HG02763 (cell line): ENCODE results near the gene ANAPC16.
"Not testable (repeated sequence)": the region's sequence is repeated elsewhere in the genome, so short reads cannot be mapped to it uniquely, and the experiment has no call there.

Experiments used
- ATAC-seq: cut with Tn5 transposase; IDR thresholded peaks from one replicate; pipeline ENCODE4 v1.9.1; 2021; ENCODE audit warnings: mild to moderate bottlenecking, moderate library complexity; ENCODE audit not compliant: unreplicated experiment

The ANAPC16 gene

GRCh38 chr10:72261784-72262404 is 46.1 kb downstream of the ANAPC16 start:
- ATAC-seq, result no peak

- no peak for ATAC-seq
These were observed 47.9 kb downstream of the ANAPC16 start for GRCh38 chr10:72263613-72264241.

GRCh38 chr10:72264536-72264935 is 48.7 kb downstream of the ANAPC16 start:
- no peak for ATAC-seq

DNA sequence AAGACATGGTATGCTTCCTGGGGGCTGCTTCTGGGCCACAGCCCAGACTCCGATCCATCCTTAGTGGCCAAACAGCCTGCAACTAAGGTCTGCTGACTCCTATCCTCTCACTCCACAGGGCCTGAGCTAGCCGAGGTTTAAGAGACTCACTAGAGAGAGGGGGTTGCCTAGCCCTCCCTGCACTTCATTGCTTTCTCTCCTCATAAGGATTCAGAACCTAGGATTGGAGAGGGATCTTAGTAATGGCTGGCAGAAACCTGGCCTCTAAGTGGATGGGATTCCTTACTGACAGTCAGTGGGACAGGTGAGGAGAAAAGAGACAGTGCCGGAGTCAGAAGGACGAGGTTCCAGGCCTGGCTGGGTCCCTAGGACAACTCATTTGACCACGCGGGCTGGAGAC is 49.7 kb downstream of the ANAPC16 start:
- no peak for ATAC-seq

DNA sequence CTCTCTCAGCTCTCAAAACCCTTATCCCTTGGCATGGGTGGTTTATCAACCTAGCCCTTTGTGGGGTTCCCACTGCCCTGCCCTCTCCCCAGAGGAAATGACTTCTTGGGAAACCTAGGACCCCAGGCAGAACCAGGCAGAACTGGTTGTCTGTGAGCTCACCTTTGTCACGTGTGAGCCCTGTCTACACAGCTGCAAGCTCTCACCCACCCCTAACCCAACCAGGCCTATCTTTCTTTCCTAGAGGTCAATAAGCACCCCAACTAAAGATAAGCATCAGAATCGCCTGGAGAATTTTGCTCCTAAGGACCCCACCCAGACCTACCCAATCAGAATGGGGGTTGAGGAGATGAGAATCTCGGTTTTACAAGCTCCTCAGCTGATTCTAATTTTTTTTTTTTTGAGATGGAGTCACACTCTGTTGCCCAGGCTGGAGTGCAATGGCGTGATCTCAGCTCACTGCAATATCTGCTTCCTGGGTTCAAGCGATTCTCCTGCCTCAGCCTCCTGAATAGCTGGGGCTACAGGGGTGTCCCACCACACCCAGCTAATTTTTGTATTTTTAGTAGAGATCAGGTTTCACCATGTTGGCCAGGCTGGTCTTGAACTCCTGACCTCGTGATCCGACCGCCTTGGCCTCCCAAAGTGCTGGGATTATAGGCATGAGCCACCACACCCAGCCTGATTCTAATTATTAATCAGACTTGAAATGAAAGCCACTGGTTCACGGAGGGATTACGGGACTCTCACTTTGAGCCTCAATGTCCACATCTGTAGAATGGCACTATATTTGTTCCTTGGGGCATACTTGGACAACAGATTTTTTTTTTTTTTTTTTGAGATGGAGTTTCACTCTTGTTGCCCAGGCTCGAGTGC is 50.4 kb downstream of the ANAPC16 start:
- no peak for ATAC-seq

GRCh38 chr10:72267381-72267780 is 51.6 kb downstream of the ANAPC16 start:
- ATAC-seq, result no peak

DNA sequence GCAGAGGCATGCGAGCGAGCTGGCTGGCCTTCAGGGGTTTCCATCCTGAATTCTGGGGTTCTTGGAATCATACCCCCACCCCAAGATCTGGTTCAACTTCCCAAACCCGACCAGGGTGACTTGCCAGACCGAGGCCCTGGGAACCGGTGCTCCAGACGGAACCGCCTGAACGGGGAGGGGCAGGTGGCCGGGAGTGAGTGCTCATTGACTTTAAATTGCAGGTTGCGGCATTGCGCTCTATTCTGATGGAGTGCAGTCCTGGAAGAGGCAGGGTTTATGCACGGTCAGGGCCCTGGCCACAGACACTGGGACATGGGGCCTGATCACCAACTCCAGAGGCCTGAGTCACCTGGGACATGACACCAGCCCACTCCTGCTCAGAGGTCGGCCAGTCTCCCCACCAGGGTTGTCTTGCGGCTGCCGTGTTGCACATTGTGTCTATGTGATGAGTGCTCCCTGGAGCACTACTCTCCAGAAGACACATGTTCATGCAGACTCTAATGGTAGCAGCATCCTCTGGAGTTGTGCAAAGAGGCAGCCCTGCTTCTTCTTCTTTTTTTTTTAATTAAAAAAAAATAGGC is 52.1 kb downstream of the ANAPC16 start:
- ATAC-seq, result no peak

- not testable (repeated sequence) for ATAC-seq
These were observed 52.8 kb downstream of the ANAPC16 start for GRCh38 chr10:72268475-72269200.

- ATAC-seq, result no peak
These were observed 54.9 kb downstream of the ANAPC16 start for GRCh38 chr10:72270607-72271281.

GRCh38 chr10:72272689-72273409 is 57.0 kb downstream of the ANAPC16 start:
- no peak for ATAC-seq

DNA sequence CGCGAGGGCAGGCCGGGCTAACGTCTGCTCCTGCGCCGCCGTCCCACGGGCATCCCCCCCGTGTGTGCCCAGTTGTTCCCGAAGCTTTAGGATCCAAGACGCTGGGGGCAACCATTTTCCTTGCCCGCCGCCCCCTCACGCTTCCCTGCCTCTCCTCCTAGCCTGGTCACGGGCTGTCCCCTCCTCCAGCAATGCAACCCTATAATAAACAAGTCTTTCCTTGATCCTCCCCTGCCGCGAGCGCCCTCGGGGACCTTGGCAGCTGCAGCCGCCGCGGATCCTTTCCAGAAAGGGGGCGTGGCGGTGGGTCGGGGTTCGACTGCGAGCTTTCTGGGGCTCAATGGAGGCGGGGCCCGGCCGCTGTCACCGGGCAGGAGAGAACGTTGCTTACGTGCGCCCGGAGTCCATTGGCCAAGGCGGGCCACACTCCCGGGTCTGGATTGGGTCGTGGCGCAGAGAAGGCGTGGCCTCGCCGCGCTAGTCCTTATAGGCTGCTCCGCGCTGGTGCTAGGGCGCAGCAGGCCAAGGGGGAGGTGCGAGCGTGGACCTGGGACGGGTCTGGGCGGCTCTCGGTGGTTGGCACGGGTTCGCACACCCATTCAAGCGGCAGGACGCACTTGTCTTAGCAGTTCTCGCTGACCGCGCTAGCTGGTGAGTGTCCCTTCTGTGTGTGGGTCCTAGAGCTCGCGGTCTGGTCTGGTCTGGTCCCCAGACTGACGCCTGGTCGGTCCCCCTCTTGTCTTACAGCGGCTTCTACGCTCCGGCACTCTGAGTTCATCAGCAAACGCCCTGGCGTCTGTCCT is 57.8 kb downstream of the ANAPC16 start, which contains the start of gene DDIT4:
Gene DDIT4 (plus strand): TSS at position 515 of the 803 bp plus-strand sequence. CDS start 293 bp downstream, outside the sequence.
- peak; percentile 82 for ATAC-seq

- no peak for ATAC-seq
These were observed 58.5 kb downstream of the ANAPC16 start for GRCh38 chr10:72274213-72274729.

DNA sequence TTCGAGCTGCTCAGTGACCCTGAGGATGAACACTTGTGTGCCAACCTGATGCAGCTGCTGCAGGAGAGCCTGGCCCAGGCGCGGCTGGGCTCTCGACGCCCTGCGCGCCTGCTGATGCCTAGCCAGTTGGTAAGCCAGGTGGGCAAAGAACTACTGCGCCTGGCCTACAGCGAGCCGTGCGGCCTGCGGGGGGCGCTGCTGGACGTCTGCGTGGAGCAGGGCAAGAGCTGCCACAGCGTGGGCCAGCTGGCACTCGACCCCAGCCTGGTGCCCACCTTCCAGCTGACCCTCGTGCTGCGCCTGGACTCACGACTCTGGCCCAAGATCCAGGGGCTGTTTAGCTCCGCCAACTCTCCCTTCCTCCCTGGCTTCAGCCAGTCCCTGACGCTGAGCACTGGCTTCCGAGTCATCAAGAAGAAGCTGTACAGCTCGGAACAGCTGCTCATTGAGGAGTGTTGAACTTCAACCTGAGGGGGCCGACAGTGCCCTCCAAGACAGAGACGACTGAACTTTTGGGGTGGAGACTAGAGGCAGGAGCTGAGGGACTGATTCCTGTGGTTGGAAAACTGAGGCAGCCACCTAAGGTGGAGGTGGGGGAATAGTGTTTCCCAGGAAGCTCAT is 59.0 kb downstream of the ANAPC16 start:
- ATAC-seq, result no peak

DNA sequence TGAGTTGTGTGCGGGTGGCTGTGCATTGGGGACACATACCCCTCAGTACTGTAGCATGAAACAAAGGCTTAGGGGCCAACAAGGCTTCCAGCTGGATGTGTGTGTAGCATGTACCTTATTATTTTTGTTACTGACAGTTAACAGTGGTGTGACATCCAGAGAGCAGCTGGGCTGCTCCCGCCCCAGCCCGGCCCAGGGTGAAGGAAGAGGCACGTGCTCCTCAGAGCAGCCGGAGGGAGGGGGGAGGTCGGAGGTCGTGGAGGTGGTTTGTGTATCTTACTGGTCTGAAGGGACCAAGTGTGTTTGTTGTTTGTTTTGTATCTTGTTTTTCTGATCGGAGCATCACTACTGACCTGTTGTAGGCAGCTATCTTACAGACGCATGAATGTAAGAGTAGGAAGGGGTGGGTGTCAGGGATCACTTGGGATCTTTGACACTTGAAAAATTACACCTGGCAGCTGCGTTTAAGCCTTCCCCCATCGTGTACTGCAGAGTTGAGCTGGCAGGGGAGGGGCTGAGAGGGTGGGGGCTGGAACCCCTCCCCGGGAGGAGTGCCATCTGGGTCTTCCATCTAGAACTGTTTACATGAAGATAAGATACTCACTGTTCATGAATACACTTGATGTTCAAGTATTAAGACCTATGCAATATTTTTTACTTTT is 59.7 kb downstream of the ANAPC16 start:
- ATAC-seq, result no peak

- no peak for ATAC-seq
These were observed 60.2 kb downstream of the ANAPC16 start for GRCh38 chr10:72276013-72276387.

DNA sequence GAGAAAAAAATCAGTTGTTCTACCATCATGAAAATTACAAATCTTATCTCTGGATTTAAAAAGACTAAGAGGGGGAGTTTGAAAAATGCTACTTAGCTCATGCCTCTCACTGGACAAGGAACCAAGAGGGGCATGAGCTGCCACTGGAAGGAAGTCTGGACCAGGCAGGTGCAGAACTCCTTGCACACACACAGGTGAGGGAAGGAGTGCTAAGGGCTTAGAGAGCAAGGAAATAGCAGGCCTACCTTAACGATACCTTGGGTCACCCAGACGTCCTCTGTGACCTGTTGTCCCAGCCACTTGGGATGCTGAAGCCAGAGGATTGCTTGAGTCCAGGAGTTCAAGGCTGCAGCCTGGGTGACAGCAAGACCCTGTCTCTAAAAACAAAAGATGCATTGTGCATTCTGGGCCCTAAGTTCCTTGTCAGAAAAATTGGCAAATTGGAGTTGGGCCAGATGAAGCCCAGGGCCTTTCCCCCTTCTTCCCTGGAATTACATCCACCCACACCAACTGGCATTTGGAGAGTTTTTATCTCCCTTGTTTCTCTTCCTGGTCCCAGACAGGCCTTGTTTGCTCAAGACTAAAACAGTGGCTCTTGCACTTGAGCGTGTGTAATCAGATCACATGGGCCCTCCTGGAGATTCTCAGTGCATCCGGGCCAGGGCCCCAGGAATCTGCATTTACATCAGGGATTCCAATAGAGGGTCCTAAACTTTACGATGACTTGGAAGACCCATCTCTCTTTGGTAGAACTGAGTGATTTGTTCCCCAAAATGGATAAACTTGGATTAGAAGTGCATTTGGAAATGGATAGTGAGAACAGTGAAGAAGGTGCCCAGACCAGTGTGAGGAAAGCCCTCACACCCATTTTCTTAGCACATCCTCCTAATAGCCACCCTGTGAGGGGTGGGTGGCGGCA is 60.9 kb downstream of the ANAPC16 start:
- no peak for ATAC-seq
